Activated CD4-positive, alpha-beta T cell treated with anti-CD3 and anti-CD28 coated beads for 48 hours (primary cell): ENCODE data around the gene KHDRBS1.
A peak's percentile ranks its signal among the peaks of the same experiment; 100 is the strongest.
"Not testable (repeated sequence)": the region's sequence is repeated elsewhere in the genome, so short reads cannot be mapped to it uniquely, and the experiment has no call there.

Source experiments
- DNase-seq: peaks from one replicate; pipeline ENCODE4 v3.0.0-alpha.2; 2020

Gene KHDRBS1

GRCh38 chr1:32066489-32066873, 52.8 kb downstream of the KHDRBS1 start:
- no peak for DNase-seq

- no peak for DNase-seq
Measured at GRCh38 chr1:32068957-32069588, 55.4 kb downstream of the KHDRBS1 start.

GRCh38 chr1:32071758-32072621, 58.3 kb downstream of the KHDRBS1 start:
- no peak for DNase-seq

GRCh38 chr1:32072622-32073298, 59.1 kb downstream of the KHDRBS1 start, which contains the start of gene TMEM39B:
Gene TMEM39B, plus strand, starts transcription at chr1:32072939. Its CDS starts 109 bp downstream, at chr1:32073048.
- DNase-seq: peak; percentile 97

- DNase-seq: no peak
Measured at GRCh38 chr1:32073299-32074229, 59.9 kb downstream of the KHDRBS1 start.

GRCh38 chr1:32074841-32075240, 61.2 kb downstream of the KHDRBS1 start:
- no peak for DNase-seq

- DNase-seq: no peak
Measured at GRCh38 chr1:32077451-32077850, 63.8 kb downstream of the KHDRBS1 start.

GRCh38 chr1:32082022-32082421, 68.4 kb downstream of the KHDRBS1 start:
- DNase-seq: no peak

- not testable (repeated sequence) for DNase-seq
Measured at GRCh38 chr1:32086381-32086780, 72.7 kb downstream of the KHDRBS1 start.

- DNase-seq: no peak
Measured at GRCh38 chr1:32091176-32091575, 77.5 kb downstream of the KHDRBS1 start.

GRCh38 chr1:32091591-32091990, 77.9 kb downstream of the KHDRBS1 start:
- DNase-seq: no peak
